Measurements from ENCODE around the gene SEPTIN1.

SEPTIN1 gene

DNA sequence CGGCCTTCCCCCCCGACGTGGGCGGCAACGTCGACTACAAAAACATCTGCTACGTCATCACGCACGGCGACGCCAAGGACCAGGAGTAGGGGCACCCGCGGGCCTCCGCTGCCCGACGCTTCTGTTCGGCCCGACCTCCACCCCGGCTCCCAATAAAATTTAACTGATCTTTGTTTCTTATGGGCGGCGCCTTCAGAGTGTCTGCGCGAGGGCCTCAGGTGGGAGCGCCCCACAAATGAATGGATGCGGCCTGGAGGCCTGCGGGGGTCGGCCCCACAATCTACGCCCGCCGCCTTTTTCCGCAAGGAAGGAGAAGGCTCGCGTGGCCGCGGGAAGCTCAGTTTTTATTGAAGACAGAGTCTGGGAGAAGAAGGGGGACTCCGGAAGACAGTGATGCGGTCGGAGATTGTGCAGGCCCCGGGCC, 4.5 kb downstream of the SEPTIN1 start:
- Histone ChIP-seq H3K36me3 (ENCODE audit: insufficient read depth) (no peaks in the 10 kb centered on the region), H2AFZ (ENCODE audit: low read depth) (peak overlapping the region; percentile 91), H3K27me3 (ENCODE audit: insufficient read depth, low read depth) (no peaks in the 10 kb centered on the region), H4K20me1 (ENCODE audit: insufficient read depth) (no peaks in the 10 kb centered on the region), H3K27ac (peak overlapping the region; percentile 99), H3K4me2 (peak overlapping the region; percentile 97), H3K79me2 (ENCODE audit: insufficient read depth, low read depth) (0 out of 2 replicates have a peak, but pooled peaks cover 4% of the 10 kb centered on the region), H3K4me1 (ENCODE audit: low read depth, poor library complexity, severe bottlenecking) (peaks cover 10% of the 10 kb centered on the region), H3K9ac (peak overlapping the region; percentile 88), H3K4me3 (IDR thresholded peaks at IDR 0.05; ENCODE audit: insufficient read depth, low read depth, low read length) (peak overlapping the region; percentile 68)
- no peak for TF ChIP-seq CTCF (conservative IDR thresholded peaks at IDR 0.05; ENCODE audit: low read depth, low read length)

- H3K36me3 ChIP-seq (ENCODE audit: insufficient read depth): no peaks in the 10 kb centered on the region
- peak overlapping the region; percentile 91 for H2AFZ ChIP-seq (ENCODE audit: low read depth)
- peak overlapping the region; percentile 88 for H3K9ac ChIP-seq
- no peaks in the 10 kb centered on the region for H4K20me1 ChIP-seq (ENCODE audit: insufficient read depth)
- no peak for TF ChIP-seq CTCF (conservative IDR thresholded peaks at IDR 0.05; ENCODE audit: low read depth, low read length)
- peaks cover 14% of the 10 kb centered on the region for H3K4me1 ChIP-seq (ENCODE audit: low read depth, poor library complexity, severe bottlenecking)
- no peaks in the 10 kb centered on the region for H3K27me3 ChIP-seq (ENCODE audit: insufficient read depth, low read depth)
- H3K79me2 ChIP-seq (ENCODE audit: insufficient read depth, low read depth): 0 out of 2 replicates have a peak, but pooled peaks cover 4% of the 10 kb centered on the region
- peak overlapping the region; percentile 68 for H3K4me3 ChIP-seq (IDR thresholded peaks at IDR 0.05; ENCODE audit: insufficient read depth, low read depth, low read length)
- H3K27ac ChIP-seq: peak overlapping the region; percentile 99
- peak overlapping the region; percentile 97 for H3K4me2 ChIP-seq
These were observed 5.1 kb downstream of the SEPTIN1 start for GRCh38 chr16:30377050-30377811.

- H3K4me1 ChIP-seq (ENCODE audit: low read depth, poor library complexity, severe bottlenecking): peaks cover 22% of the 10 kb centered on the region
- peak overlapping the region; percentile 99; the same call in 1 of the 2 replicates for H3K27ac ChIP-seq
- H3K4me2 ChIP-seq: peak overlapping the region; percentile 97; the same call in 1 of the 2 replicates
These were observed 5.9 kb downstream of the SEPTIN1 start for GRCh38 chr16:30376461-30376902.

GRCh38 chr16:30375864-30376263, 6.5 kb downstream of the SEPTIN1 start:
- H3K27ac ChIP-seq: no peak overlapping the region
- peaks cover 25% of the 10 kb centered on the region for H3K4me1 ChIP-seq (ENCODE audit: low read depth, poor library complexity, severe bottlenecking)
- no peak overlapping the region for H3K4me3 ChIP-seq (IDR thresholded peaks at IDR 0.05; ENCODE audit: insufficient read depth, low read depth, low read length)
- no peak overlapping the region for H3K9ac ChIP-seq
- no peak overlapping the region for H3K4me2 ChIP-seq
- H3K27me3 ChIP-seq (ENCODE audit: insufficient read depth, low read depth): no peaks in the 10 kb centered on the region
- H2AFZ ChIP-seq (ENCODE audit: low read depth): no peak overlapping the region
- no peaks in the 10 kb centered on the region for H4K20me1 ChIP-seq (ENCODE audit: insufficient read depth)
- H3K36me3 ChIP-seq (ENCODE audit: insufficient read depth): no peaks in the 10 kb centered on the region
- TF ChIP-seq CTCF (conservative IDR thresholded peaks at IDR 0.05; ENCODE audit: low read depth, low read length): no peak
- 0 out of 2 replicates have a peak, but pooled peaks cover 4% of the 10 kb centered on the region for H3K79me2 ChIP-seq (ENCODE audit: insufficient read depth, low read depth)

More at GRCh38 chr16:30376461-30376902, 5.9 kb downstream of the SEPTIN1 start:
- H2AFZ ChIP-seq (ENCODE audit: low read depth): no peak overlapping the region
- H3K79me2 ChIP-seq (ENCODE audit: insufficient read depth, low read depth): 0 out of 2 replicates have a peak, but pooled peaks cover 4% of the 10 kb centered on the region
- no peak overlapping the region for H3K9ac ChIP-seq
- H3K4me3 ChIP-seq (IDR thresholded peaks at IDR 0.05; ENCODE audit: insufficient read depth, low read depth, low read length): no peak overlapping the region
- H3K36me3 ChIP-seq (ENCODE audit: insufficient read depth): no peaks in the 10 kb centered on the region
- TF ChIP-seq CTCF (conservative IDR thresholded peaks at IDR 0.05; ENCODE audit: low read depth, low read length): no peak
- H3K27me3 ChIP-seq (ENCODE audit: insufficient read depth, low read depth): no peaks in the 10 kb centered on the region
- no peaks in the 10 kb centered on the region for H4K20me1 ChIP-seq (ENCODE audit: insufficient read depth)
